ENCODE results near the gene RASSF9. TPM values are rescaled to one million over a fixed set of nuclear protein-coding genes. Genes with fewer than 3 reads are reported as not detected.

RASSF9 gene
- total RNA-seq (2014; rRNA removed; shearing (Covaris generic)) (0.35 and 0.39 TPM in 2 replicates), polyA plus RNA-seq (2016; fragmentation: Nextera tagmentation; extraction: Ambion mirVana) (0.17 and 0.31 TPM in 2 replicates)
- long read RNA-seq = 0 reads

DNA sequence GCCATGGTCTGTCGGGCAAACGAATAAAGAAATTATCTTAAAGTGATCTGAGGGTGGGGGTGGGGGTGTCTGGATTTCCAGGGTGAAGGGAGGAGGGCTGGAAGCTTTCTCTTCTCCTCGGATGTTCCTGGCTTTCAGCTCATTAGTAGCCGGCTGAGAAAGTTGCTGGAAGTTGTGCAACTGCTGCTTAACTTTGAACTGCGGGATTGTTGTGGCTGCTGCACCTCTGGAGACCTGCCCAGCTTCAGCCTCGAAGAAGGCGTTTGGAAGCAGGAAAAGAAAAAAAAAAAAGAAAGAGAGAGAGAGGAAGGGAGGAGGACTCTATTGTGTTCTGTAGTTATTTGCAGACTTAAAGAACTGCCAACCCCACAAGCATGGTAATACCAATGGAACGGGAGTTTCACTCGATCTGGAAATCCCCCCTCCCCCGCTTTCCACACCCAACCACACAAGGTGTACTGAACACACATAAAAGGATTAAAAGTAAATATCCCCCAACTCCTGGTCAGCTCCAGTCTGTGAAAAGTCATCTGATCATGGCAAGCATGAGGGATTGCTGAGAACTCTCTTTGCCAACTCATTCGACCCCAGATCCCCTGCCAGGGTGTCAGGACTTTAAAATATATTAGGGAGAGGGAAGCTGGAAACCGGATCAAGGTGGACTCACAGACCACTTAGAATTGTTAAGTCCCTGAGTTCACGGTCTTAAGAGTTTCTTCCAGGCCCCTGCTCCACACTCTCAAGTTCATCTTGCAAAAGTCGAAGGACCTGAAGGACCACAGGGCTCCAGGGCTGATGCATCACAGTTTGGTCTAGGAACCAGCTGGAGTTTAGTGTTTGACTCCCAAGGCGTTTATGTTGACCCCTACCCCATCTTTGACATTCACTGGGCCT, at the start of gene RASSF9:
Gene RASSF9 (minus strand): TSS at position 213 of the 894 bp plus-strand sequence. CDS start 208 bp downstream, at position 5.
- Histone ChIP-seq H3K36me3 (ENCODE audit: insufficient read depth) (no peaks in the 10 kb centered on the region), H4K20me1 (replicated peaks; ENCODE audit: insufficient read depth) (no peaks in the 10 kb centered on the region), H3K27me3 (ENCODE audit: insufficient read depth) (no peaks in the 10 kb centered on the region), H3K27ac (ENCODE audit: low read depth) (0 out of 2 replicates have a peak within 1 kb of the TSS, but pooled peaks have one; percentile 1), H3K4me3 (peak within 1 kb of the TSS; percentile 29; the same call in 1 of the 2 replicates), H3F3A (replicated peaks; ENCODE audit: low read depth) (no peaks in the 10 kb centered on the region), H3K9me2 (ENCODE audit: insufficient read depth) (no peaks in the 10 kb centered on the region), H3K4me2 (peak within 1 kb of the TSS; percentile 1), H3K79me2 (replicated peaks; ENCODE audit: insufficient read depth) (no peaks in the 10 kb centered on the region), H3K4me1 (ENCODE audit: insufficient read depth) (peaks cover 29% of the 10 kb centered on the region), H2AFZ (peak within 1 kb of the TSS; percentile 30; the same call in 1 of the 2 replicates)
- Mint-ChIP-seq H3K27ac (peak within 1 kb of the TSS; percentile 57), H3K9me3 (no peaks in the 10 kb centered on the region), H3K27me3 (ENCODE audit: insufficient read depth, low read depth, poor library complexity) (peaks cover 4% of the 10 kb centered on the region), H3K4me3 (peak within 1 kb of the TSS; percentile 25), H3K36me3 (ENCODE audit: low read depth) (no peaks in the 10 kb centered on the region), H3K4me1 (peaks cover 22% of the 10 kb centered on the region)
- TF ChIP-seq, protein P1, sequence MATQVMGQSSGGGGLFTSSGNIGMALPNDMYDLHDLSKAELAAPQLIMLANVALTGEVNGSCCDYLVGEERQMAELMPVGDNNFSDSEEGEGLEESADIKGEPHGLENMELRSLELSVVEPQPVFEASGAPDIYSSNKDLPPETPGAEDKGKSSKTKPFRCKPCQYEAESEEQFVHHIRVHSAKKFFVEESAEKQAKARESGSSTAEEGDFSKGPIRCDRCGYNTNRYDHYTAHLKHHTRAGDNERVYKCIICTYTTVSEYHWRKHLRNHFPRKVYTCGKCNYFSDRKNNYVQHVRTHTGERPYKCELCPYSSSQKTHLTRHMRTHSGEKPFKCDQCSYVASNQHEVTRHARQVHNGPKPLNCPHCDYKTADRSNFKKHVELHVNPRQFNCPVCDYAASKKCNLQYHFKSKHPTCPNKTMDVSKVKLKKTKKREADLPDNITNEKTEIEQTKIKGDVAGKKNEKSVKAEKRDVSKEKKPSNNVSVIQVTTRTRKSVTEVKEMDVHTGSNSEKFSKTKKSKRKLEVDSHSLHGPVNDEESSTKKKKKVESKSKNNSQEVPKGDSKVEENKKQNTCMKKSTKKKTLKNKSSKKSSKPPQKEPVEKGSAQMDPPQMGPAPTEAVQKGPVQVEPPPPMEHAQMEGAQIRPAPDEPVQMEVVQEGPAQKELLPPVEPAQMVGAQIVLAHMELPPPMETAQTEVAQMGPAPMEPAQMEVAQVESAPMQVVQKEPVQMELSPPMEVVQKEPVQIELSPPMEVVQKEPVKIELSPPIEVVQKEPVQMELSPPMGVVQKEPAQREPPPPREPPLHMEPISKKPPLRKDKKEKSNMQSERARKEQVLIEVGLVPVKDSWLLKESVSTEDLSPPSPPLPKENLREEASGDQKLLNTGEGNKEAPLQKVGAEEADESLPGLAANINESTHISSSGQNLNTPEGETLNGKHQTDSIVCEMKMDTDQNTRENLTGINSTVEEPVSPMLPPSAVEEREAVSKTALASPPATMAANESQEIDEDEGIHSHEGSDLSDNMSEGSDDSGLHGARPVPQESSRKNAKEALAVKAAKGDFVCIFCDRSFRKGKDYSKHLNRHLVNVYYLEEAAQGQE (IDR thresholded peaks at IDR 0.05; ENCODE audit: unreplicated experiment) = no peak
- TF ChIP-seq CREB1 (CRISPR knock-in tag; IDR thresholded peaks at IDR 0.05; ENCODE audit: low read depth) (no peak), ZNF114 (CRISPR knock-in tag; IDR thresholded peaks at IDR 0.05) (no peak), EZH2 (IDR thresholded peaks at IDR 0.05; ENCODE audit: low read depth, unreplicated experiment) (no peak), JUNB (IDR thresholded peaks at IDR 0.05; ENCODE audit: unreplicated experiment) (no peak), STAT1 (IDR thresholded peaks at IDR 0.05; ENCODE audit: unreplicated experiment) (no peak), POLR2AphosphoS5 (IDR thresholded peaks at IDR 0.05; ENCODE audit: low read depth) (no peak), EZH2phosphoT487 (IDR thresholded peaks at IDR 0.05; ENCODE audit: unreplicated experiment) (no peak), NANOG (IDR thresholded peaks at IDR 0.05; ENCODE audit: borderline replicate concordance) (no peak), ZNF331 (CRISPR knock-in tag; IDR thresholded peaks at IDR 0.05; ENCODE audit: low read depth) (no peak)
- TF ChIP-seq, protein P2, sequence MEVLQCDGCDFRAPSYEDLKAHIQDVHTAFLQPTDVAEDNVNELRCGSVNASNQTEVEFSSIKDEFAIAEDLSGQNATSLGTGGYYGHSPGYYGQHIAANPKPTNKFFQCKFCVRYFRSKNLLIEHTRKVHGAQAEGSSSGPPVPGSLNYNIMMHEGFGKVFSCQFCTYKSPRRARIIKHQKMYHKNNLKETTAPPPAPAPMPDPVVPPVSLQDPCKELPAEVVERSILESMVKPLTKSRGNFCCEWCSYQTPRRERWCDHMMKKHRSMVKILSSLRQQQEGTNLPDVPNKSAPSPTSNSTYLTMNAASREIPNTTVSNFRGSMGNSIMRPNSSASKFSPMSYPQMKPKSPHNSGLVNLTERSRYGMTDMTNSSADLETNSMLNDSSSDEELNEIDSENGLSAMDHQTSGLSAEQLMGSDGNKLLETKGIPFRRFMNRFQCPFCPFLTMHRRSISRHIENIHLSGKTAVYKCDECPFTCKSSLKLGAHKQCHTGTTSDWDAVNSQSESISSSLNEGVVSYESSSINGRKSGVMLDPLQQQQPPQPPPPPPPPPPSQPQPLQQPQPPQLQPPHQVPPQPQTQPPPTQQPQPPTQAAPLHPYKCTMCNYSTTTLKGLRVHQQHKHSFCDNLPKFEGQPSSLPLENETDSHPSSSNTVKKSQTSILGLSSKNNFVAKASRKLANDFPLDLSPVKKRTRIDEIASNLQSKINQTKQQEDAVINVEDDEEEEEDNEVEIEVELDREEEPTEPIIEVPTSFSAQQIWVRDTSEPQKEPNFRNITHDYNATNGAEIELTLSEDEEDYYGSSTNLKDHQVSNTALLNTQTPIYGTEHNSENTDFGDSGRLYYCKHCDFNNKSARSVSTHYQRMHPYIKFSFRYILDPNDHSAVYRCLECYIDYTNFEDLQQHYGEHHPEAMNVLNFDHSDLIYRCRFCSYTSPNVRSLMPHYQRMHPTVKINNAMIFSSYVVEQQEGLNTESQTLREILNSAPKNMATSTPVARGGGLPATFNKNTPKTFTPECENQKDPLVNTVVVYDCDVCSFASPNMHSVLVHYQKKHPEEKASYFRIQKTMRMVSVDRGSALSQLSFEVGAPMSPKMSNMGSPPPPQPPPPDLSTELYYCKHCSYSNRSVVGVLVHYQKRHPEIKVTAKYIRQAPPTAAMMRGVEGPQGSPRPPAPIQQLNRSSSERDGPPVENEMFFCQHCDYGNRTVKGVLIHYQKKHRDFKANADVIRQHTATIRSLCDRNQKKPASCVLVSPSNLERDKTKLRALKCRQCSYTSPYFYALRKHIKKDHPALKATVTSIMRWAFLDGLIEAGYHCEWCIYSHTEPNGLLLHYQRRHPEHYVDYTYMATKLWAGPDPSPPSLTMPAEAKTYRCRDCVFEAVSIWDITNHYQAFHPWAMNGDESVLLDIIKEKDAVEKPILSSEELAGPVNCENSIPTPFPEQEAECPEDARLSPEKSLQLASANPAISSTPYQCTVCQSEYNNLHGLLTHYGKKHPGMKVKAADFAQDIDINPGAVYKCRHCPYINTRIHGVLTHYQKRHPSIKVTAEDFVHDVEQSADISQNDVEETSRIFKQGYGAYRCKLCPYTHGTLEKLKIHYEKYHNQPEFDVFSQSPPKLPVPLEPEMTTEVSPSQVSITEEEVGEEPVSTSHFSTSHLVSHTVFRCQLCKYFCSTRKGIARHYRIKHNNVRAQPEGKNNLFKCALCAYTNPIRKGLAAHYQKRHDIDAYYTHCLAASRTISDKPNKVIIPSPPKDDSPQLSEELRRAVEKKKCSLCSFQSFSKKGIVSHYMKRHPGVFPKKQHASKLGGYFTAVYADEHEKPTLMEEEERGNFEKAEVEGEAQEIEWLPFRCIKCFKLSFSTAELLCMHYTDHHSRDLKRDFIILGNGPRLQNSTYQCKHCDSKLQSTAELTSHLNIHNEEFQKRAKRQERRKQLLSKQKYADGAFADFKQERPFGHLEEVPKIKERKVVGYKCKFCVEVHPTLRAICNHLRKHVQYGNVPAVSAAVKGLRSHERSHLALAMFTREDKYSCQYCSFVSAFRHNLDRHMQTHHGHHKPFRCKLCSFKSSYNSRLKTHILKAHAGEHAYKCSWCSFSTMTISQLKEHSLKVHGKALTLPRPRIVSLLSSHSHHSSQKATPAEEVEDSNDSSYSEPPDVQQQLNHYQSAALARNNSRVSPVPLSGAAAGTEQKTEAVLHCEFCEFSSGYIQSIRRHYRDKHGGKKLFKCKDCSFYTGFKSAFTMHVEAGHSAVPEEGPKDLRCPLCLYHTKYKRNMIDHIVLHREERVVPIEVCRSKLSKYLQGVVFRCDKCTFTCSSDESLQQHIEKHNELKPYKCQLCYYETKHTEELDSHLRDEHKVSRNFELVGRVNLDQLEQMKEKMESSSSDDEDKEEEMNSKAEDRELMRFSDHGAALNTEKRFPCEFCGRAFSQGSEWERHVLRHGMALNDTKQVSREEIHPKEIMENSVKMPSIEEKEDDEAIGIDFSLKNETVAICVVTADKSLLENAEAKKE (CRISPR knock-in tag; IDR thresholded peaks at IDR 0.05) = no peak
- TF ChIP-seq, protein P3, sequence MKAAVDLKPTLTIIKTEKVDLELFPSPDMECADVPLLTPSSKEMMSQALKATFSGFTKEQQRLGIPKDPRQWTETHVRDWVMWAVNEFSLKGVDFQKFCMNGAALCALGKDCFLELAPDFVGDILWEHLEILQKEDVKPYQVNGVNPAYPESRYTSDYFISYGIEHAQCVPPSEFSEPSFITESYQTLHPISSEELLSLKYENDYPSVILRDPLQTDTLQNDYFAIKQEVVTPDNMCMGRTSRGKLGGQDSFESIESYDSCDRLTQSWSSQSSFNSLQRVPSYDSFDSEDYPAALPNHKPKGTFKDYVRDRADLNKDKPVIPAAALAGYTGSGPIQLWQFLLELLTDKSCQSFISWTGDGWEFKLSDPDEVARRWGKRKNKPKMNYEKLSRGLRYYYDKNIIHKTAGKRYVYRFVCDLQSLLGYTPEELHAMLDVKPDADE (IDR thresholded peaks at IDR 0.05) = no peak
- TF ChIP-seq, protein P4, sequence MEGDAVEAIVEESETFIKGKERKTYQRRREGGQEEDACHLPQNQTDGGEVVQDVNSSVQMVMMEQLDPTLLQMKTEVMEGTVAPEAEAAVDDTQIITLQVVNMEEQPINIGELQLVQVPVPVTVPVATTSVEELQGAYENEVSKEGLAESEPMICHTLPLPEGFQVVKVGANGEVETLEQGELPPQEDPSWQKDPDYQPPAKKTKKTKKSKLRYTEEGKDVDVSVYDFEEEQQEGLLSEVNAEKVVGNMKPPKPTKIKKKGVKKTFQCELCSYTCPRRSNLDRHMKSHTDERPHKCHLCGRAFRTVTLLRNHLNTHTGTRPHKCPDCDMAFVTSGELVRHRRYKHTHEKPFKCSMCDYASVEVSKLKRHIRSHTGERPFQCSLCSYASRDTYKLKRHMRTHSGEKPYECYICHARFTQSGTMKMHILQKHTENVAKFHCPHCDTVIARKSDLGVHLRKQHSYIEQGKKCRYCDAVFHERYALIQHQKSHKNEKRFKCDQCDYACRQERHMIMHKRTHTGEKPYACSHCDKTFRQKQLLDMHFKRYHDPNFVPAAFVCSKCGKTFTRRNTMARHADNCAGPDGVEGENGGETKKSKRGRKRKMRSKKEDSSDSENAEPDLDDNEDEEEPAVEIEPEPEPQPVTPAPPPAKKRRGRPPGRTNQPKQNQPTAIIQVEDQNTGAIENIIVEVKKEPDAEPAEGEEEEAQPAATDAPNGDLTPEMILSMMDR (conservative IDR thresholded peaks at IDR 0.05; ENCODE audit: low read depth in 2 of 2) = no peak
- DNase-seq (ENCODE audit: low spot score) (peak; percentile 28), ATAC-seq (peak; percentile 63)

Measured in GM23338 (cell line).